Hippocampal formation (tissue), 2 donors: ENCODE measurements around the gene PSTPIP2.
"Not testable (repeated sequence)": the region's sequence is repeated elsewhere in the genome, so short reads cannot be mapped to it uniquely, and the experiment has no call there.

ENCODE experiments used
- DNase-seq, 2 donors: peaks; one replicate each; lab custom pipeline; 2025; lab: John Stamatoyannopoulos, UW

The PSTPIP2 gene, protein sequence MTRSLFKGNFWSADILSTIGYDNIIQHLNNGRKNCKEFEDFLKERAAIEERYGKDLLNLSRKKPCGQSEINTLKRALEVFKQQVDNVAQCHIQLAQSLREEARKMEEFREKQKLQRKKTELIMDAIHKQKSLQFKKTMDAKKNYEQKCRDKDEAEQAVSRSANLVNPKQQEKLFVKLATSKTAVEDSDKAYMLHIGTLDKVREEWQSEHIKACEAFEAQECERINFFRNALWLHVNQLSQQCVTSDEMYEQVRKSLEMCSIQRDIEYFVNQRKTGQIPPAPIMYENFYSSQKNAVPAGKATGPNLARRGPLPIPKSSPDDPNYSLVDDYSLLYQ

DNA sequence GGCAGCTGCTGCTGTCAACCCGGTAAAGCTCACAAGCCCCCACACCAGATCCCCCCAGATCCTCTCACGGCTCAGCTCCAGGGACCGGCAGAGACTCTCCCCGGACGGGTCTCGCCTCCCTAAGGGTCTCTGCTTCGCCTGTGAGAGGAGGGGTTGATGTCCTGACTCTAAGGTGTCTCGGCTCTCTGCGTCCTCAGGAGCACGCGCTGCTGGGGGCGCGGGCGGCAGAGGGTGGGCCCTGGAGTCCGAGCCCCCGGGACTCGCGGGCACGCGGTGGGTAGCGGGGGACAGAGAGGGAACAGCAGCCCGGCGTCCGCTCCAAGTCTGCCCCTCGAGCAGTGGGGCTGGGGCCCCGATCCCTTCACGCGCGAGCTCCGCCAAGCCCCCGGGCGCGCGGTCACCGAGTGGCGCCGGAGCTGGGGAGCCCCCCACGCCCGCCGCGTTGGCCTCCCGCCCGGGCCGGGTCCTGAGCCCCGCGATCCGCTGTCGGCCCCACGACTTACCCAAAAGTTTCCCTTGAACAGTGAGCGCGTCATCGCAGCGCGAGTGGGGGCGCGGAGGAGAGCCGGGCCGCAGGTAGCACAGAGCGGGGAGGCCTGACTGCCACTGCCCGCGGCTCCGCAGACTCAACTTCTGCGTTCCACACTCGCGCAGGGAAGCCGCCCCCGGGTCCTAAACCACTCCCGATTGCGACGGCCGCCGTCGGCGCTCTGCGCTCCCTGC, at the start of gene PSTPIP2:
Gene PSTPIP2, minus strand, starts transcription at position 608 of the 723 bp plus-strand sequence. Its CDS starts 72 bp downstream, at position 536.
- DNase-seq = no peak

DNA sequence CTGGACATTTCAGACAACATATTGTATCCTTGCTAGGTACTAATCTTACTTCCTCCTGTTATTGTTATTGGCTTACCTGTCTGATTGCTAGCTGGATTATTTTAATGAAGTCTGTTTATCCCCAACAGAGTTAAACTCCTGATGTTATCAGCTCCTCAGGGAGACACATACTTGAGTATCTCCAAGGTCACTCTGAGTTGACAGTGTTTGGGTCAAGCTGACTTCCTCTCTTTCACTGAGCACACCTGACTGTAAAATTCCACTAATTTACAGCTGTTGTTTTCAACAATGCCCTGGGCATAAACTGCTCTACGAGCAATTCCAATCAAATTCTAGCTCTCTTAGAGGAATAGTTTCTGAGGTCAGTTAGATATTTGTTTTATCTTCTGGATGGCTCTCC, 41.7 kb upstream of the PSTPIP2 start:
- DNase-seq = no peak

DNA sequence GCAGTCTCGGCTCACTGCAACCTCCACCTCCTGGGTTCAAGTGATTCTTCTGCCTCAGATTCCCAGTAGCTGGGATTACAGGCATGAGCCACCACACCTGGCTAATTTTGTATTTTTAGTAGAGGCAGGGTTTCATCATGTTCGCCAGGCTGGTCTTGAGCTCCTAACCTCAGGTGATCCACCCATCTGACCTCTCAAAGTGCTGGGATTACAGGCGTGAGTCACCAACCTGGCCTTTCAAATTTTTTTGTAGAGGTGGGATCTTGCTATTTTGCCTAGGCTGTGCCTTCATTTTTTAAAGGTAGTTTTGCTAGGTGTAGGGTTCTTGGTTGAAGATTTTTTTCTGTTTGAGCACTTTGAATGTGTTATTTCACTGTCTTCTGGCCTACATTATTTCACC, 38.3 kb upstream of the PSTPIP2 start:
- no peak for DNase-seq

DNA sequence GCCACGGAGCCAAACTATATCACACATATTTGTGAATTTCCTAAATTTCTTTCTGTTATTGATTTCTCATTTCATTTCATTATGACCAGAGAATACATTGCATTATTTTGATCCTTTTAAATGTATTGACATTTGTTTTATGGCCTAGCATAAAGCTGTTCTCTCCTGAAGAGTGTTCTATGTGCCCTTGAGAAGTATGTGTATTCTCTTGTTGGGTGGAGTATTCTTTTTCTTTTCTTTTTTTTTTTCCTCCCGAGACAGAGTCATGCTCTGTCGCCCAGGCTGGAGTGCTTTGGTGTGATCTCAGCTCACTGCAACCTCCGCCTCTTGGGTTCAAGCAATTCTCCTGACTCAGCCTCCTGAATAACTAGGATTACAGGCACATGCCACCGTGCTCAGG, 37.3 kb upstream of the PSTPIP2 start:
- DNase-seq = no peak

DNA sequence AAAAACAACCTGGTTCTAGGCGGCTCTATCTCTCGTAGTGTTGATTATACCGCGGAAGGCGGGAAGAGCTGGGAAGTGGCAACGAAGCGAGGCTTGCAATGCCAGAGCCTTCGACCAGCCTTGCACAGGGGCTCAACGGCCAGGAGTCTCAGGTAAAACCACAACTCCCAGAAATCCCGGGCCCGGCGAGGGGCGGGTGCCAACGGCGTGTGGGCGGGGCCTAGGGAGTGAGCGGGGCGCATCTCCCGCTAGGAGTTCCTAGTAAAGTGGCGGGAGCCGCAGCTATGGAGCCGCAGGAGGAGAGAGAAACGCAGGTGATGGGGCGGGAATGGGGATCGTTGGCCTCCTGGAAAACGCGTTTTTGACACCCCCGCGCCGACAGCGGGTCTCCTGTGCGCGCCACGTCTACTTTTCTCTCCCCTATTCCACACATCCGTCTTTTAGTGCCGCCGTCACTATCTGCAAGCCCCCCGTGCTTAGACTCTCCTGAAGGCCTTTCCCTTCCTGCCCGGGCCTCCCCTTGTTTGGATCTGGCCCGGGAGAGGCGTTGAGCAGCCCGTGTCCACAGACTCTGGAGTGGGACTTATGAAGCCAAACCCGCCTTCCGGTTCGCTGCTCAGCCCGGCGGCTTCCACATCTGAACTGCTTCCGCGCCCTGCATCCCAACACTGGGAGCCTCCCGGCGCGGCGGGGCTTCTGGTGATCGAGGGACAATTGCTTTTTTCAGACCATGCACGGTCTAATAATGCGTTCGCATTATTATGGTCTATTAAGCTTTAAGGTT, 32.3 kb upstream of the PSTPIP2 start, which contains the start of gene HAUS1:
Gene HAUS1, plus strand, starts transcription at position 258 of the 784 bp plus-strand sequence. Its CDS starts 27 bp downstream, at position 285.
- peak; percentile 89 to 91 for DNase-seq

DNA sequence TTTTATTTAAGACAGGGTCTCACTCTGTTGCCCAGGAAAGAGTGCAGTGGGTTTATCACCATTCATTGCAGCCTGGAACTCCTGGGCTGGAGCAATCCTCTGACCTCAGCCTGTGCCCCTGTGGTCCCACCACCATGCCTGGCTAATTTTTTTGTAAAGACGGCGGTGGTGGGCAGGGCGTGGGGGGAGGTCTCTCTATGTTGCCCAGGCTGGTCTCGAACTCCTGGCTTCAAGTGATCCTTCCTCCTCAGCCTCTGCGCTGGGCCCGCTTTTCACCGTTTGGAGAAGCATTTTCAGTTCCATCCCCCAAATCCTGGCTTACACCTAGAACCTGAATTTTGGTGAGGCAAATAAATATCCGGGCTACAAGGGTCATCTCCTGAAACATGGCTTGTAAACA, 27.4 kb upstream of the PSTPIP2 start:
- no peak for DNase-seq

DNA sequence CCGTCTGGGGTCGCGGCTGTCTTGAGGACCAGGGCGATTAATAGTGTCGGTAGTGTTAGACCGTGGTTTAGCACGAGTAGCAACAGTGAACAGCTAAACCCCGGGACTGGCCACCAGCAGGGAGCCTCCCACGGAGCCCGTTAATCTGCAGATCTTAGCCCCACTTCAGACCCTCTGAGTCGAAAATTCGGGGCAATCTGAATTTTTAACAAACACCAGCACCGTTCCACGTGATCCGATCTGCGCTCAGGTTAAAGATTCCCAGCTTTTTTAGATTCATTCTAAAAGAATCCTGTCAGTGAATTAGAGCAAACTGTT, 26.5 kb upstream of the PSTPIP2 start:
- peak in 1 of 2 donors; percentile 45 for DNase-seq

DNA sequence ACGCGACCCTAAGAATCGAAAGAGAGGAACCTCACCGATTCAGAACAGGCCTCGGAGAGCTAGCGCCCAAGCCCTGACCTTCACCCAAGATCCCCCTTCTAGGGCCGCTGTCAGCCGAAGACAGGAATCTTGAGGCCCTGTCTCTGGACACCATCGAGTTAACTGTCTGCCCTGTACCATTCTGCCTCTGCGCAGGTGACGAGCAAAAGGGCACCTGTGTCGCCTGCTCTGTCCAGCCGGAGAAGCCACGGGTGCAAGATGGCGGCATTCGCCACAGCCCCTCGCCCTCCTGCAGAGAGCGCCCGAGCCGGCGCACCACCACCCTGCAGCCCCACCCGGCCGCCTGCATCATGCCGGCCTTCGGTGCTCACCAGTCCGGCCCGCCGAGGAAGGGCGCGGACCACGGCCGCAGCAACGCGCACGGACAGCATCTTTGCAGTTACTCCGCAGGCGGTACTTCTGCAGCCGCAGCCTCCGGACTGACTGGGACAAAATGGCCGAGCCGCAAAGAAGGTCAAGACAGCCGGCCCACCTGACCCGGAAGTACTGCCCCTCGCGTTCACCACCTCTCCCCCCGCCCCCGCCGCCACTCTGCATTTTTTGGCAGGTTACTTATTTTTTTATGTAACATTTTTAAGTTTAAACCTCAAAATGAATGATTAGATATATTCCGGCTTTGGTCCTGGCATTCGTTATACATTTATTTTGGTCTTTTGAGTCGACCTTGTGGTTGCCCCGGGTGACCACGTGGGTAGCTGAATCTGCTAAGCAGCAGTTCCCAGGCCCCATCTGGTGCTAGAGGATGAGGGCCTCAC, 25.9 kb upstream of the PSTPIP2 start, which contains the start of gene ATP5F1A:
Gene ATP5F1A, minus strand, starts transcription at position 496 of the 815 bp plus-strand sequence. Its CDS starts 65 bp downstream, at position 431.
- peak; percentile 90 to 91 for DNase-seq

DNA sequence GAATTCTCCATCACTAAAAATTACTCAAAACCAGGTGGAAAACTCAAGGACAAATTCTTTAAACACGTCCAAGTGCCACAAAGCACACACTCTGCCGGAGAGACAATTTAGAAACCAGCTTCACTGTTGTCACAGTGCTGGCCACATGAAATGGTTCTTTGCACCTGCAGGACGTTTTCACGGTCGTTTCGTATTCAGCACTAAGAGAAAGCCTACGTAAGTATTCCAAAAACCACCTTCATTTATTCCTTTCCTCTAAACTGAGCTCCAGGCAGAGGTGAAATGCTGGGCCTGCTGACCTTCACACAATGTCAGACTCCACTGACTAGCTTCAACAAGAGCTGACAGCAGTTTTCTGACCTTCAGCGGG, 25.4 kb upstream of the PSTPIP2 start:
- DNase-seq = peak in 1 of 2 donors; percentile 40

DNA sequence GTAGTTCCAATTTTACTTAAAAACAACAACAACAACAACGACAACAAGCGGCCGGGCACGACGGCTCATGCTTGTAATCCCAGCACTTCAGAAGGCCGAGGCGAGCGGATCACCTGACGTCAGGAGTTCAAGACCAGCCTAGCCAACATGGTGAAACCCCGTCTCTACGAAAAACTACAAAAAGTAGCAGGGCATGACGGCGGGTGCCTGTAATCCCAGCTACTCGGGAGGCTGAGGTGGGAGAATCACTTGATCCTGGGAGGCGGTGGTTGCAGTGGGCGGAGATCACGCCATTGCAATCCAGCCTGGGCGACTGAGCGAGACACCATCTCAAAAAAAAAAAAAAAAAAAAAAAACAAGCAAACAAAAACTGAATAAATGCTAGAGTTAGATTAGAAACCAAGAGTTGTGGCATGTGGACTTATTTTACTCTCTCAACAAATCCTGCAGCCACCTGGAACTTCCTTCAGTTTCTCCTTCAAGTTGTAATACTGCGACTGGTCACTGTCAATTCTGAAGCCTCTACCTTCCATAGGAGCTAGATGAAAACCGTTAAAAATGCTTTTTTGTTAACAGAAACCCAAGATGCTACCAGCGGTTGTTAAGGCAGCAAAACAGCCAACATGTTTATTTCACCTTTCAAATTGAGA, 24.7 kb upstream of the PSTPIP2 start:
- DNase-seq = no peak

DNA sequence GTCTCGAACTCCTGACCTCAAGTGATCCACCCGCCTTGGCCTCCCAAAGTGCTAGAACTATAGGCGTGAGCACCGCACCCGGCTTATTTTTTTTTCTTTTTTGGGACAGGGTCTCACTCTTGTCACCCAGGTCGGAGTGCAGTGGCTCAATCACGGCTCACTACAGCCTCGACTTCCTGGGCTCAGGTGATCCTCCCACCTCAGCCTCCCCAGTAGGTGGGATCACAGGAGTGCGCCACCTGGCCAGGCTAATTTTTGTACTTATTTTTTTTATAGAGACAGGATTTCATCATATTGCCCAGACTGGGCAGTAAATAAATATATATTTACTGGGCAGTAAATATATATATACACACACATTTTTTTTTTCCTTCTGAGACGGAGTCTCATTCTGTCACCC, 23.5 kb upstream of the PSTPIP2 start:
- no peak for DNase-seq

DNA sequence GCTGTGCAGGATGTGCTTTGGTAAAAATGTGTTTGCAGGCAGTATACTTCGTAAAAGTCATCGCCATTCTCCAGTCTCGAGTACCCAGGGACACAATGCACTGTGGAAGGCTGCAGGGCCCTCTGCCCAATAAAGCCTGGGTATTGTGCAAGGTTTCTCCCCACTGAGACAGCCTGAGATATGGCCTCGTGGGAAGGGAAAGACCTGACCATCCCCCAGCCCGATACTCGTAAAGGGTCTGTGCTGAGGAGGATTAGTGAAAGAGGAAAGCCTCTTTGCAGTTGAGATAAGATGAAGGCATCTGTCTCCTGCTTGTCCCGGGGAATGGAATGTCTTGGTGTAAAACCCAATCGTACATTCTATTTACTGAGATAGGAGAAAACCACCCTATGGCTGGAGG, 16.4 kb upstream of the PSTPIP2 start:
- DNase-seq = not testable (repeated sequence)

DNA sequence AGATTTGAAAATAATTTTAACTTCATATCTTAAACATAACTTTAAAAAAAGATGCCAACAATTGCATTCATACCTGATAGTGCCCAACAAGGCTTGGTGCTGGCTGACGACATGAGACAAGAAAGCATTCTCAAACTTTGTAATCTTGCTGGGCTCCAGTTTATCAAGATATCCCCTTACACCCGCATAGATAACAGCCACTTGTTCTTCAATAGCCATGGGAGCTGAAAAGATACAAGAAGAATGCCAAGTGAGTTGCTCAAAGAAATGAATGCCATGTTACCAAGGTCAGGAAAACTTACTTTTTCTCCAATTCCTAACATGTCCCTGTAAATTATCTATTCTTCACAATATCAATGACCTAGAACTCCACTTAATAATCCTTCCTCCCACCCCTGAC, 12.4 kb upstream of the PSTPIP2 start:
- DNase-seq = no peak

DNA sequence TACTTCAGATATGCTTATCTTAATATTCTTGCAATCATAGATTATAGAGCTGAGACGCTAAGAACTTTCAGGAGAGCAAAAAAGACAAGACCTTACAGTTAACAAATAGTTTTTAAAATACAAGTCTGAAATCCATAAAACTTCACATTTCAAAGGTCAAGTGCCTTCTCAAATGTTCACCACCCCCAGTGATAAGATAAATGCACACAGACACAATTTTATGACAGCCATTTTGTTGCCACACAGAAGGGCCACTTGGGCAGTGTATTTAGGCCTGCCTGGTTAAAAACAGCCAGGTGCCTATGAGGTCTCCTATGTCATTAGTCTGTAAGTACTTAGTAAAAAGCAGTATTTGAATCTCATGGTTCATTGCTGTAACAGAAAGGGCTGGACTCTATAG, 8.1 kb upstream of the PSTPIP2 start:
- no peak for DNase-seq

DNA sequence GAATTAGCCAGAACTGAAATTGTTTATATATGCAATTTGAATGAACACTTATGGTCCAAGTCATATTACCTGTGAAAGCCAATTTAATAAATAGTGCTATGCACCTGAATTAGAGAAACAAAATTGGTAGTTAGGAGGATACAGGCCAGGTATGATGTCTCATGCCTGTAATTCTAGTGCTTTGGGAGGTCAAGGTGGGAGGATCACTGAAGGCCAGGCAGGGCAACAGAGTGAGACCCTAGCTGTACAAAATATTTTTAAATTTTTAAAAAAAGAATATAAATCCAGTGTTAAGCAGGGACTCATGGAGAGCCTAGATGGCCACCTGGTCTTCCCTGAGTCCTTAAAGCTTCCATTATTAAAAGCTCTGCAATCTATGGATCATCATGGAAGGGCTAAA, 7.3 kb upstream of the PSTPIP2 start:
- DNase-seq = no peak

DNA sequence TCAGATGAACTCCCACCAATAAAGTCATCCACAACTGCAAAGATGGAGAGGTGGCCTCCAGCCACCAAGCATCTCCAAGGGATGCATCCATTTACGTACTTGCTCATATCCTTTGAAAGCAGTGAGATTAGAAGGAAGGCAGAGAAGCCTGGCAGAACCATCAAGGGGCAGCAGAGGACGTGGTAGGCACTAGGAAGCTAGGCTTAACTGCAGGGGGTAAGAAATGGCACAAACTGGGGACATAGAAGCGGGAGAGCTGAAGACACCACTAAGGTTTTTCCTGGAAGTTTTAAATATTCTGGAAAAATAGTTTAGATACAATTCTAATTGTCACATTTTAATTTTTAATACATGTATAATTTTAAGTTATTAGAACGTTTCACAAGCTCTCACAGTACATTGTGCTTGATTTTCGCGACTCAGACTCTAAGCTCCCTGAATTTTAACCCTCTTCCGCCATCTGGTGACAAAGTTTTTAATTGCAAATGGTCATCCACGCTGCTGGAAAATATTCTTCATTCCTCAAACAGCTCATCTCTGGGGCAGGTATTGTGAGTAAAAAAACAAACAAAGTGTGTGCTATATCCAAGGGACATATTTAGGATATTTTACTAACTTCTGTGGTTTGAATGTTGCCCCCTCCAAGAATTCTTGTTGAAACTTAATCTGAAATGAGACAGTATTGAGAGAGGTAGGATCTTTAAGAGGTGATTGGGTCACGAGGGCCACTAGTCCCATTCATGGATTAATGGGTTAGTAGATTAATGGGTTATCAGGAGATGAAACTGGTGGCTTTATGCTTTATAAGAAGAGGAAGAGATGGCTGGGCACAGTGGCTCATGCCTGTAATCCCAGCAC, 1.6 kb upstream of the PSTPIP2 start:
- DNase-seq = peak in 1 of 2 donors; percentile 71

DNA sequence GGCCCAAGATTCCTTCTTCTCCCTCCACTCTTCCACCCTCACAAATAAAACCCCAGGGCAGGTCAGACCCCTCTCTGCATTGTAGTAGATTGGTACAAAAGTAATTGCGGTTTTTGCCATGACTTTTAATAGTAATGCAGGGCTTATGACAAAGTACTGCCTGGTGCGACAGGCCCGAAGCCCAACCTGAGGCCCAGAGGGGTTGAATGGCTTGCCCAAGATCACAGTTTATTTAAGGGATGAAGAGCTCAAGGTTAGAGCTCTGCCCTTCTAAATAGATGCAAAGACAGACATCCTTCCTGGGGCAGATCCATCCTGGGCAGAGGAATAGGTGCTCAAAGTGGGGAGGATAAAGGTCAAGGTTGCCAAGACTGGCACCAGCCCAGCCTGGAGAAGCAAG, 899 bp upstream of the PSTPIP2 start:
- DNase-seq = no peak

DNA sequence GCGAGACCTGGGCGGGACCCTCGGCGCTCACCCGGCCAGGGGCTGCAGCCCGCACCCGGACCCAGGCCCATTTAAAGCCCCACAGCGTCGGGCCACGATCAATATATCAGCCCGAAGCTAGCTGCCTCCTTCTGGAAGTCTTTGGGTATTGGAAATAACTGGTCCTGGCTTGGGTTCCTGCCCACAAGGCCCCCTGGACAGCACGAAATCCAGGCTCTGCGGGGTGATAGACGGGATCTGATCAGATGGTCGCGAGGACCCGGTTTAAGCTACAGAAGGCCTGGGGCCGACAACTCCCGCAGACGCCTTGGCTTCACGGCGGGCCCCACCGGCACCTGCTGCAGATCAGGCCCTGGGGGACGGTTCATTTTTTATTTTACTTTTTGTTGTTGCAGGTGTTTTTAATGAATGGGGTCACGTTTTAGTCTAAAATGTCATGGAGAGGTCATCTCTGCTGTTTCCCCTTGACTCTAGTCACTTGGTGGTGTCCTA, 362 bp upstream of the PSTPIP2 start:
- DNase-seq = no peak

DNA sequence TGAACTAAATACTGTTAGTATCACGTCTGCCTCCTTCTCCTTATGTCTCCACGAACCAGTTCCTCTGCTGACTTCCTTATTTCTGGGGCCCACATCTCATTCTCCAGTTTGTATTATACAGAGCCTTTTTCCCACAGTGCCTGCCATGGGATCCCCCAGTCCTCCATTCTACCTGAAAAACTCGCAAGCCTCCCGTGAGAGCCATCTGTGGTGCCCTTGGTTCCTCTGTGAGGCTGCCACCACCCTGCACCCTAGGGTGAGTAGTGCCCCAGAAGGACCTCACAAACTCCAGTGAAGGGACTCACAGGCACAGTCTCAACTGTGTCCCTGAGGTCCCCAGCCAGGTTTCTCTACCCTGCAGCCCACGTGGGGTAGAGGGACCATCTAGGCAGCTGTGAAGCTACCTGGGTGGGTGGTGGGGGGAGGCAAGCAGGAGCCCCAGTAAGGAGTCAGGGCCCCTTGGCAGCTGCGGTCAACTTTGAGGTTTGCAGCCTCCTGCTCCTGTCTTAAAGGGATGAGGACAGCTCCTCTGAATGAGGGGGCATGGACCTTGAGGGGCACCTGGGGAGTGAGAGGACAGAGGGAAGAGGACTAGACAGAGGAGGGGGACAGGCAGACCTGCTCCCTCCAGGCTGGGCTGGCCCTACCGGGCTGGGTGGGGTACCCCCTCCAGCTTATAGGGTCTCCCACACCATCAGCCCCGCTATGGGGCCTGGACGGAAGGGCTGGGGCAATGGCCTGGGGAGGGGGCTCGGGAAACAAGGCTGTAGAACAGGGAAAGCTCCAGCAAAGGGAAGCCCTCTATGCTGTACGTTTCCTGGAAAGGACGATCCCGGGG, 1.0 kb downstream of the PSTPIP2 start:
- no peak for DNase-seq
